C4-2B (cell line): ENCODE measurements around the gene IFITM1.

Experiments used
- H3K27ac ChIP-seq: fragments of 450-650 bp; 2 replicates; pipeline ENCODE4 v1.5.1; 2017
- ZFX ChIP-seq: fragments of 450-650 bp; IDR thresholded peaks from 2 replicates; pipeline ENCODE4 v1.6.1; 2017
- TF ChIP-seq, protein P1 (sequence below): fragments of 450-650 bp; conservative IDR thresholded peaks from 2 replicates; pipeline ENCODE4 v1.5.1; 2017; ENCODE audit warnings: mild to moderate bottlenecking

IFITM1 gene

DNA sequence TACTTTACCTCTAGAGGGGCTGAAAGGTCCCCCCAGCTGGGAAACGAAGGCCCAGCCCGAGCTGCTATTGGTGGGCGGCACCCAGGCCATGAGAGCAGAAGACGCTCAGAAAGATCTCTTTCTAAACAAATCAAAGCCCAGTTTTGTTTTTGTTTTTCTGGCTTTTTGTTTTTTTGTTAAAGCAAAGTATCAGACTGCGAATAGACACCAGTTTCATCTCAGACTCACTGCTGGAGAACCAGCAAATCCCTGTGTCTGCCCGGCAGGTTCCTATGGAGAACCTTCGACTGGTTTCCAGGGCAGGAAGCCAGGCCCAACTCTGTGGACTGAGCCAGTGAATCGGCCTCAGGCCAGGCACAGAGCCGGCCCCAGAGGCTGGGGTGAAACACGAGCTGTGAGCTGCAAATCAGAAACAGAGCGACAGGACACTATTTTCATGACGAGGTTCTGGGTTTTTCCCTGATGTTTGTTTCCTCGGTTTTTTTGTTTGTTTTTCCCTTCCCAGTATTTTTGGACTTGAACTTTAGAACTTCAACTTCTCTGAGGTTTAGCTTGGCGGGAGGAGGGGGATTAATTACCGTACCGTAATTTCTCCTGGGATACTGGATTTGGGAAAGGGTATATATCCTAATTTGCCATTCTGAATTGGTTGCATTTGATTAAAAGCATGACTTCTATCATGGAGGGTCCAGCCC, 39.5 kb downstream of the IFITM1 start:
- H3K27ac ChIP-seq = peak overlapping the region; percentile 2
- TF ChIP-seq ZFX = no peak

DNA sequence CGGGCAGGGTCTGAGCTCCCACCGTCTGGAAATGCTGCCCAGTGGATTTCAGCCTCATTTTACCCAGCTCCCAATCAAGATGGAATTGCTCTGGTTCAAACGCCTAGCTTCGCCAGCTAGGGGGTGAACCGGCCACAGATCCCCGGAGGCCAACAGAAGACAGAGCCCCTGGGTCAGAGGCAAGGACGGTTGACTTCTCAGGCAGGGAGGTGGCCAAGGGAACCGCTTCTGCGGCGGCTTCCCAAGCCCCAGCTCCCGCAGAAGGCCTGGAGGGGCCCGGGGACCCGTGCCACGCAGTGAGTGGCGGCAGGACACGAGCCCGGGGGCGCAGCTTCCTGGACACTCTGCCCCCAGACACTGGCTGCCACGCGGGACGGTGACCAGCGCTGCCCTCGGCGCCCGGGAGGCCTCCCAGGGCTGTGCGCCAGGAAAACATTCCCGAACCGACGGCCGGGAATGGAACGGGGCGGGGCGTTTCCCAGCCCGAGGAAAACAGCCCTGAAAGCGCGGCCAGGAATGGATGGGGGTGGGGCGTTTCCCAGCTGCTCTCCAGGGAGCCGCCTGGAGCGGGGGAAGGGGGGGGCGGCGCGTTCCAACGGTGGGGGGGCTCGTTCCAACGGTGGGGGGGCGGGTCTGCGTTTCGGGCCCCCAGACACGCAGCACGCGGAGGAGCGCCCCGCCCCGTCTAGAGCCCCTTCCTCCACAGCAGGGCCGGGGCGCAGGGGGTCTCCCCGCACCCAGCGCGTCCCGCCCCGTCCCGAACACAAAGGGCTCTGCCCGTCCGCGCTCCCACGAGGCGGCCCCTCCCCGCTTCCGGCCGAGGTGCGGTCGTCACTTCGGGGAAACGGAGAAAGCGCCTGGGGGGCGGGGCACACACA, 42.0 kb downstream of the IFITM1 start:
- H3K27ac ChIP-seq = peak overlapping the region; percentile 67
- TF ChIP-seq ZFX = no peak
- TF ChIP-seq, protein P1, sequence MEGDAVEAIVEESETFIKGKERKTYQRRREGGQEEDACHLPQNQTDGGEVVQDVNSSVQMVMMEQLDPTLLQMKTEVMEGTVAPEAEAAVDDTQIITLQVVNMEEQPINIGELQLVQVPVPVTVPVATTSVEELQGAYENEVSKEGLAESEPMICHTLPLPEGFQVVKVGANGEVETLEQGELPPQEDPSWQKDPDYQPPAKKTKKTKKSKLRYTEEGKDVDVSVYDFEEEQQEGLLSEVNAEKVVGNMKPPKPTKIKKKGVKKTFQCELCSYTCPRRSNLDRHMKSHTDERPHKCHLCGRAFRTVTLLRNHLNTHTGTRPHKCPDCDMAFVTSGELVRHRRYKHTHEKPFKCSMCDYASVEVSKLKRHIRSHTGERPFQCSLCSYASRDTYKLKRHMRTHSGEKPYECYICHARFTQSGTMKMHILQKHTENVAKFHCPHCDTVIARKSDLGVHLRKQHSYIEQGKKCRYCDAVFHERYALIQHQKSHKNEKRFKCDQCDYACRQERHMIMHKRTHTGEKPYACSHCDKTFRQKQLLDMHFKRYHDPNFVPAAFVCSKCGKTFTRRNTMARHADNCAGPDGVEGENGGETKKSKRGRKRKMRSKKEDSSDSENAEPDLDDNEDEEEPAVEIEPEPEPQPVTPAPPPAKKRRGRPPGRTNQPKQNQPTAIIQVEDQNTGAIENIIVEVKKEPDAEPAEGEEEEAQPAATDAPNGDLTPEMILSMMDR = no peak

DNA sequence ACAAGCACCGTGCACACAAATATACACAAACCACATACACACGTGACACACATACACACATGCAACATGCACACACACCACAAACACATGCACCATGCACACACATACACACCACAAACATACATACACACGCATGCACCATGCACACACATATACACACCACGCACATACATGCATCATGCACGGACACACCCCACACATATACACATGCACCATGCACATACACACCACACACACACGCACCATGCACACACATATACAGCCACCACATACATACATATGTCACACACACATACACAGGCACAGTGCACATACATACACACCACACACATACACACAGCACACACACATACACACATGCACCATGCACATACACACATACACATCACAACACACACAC, 42.8 kb downstream of the IFITM1 start:
- TF ChIP-seq, protein P1 = no peak
- TF ChIP-seq ZFX = no peak
- H3K27ac ChIP-seq = no peak overlapping the region

DNA sequence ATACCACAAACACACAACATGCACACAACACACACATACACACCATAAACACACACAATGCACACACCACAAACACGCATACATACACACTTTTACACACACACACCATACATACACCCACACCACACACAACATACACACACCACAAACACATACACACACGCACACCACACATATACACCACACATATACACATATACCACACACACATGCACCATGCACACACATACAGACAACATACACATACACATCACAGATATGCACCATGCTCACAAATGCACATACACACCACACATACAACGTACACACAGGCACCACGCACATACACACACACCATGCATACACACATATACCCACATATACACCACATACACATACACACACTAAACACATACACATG, 43.7 kb downstream of the IFITM1 start:
- TF ChIP-seq ZFX = no peak
- TF ChIP-seq, protein P1 = no peak
- no peak overlapping the region for H3K27ac ChIP-seq

DNA sequence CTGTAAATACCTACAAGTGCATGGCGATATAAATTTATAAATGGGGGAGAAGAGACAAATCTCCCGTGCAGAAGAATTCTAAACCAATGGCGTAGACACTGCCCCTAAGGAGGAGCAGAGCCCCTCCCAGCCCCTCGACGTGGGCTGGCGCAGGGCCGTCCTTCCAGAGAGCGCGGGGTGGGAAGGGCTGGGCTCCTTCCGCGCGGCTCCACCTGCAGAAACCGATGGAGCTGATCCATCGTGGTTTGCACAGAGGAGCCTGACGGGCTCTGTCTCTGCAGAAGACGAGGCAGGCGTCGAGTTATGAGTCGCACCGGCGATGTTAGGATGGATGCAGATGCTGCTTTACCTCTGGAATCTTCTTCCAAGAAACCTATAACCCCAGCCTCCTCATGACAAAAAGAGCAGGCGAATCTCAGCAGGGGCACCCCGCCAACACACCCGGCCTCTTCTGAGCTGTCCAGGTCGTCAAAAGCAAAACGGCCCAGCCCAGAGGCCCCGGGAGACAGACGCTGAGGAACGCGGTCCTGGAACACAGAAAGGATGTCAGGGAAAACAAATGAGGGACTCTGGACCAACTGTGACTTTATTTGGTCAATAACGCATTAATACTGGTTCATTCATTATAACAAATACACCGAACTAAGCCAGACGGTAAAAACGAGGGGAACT, 44.4 kb downstream of the IFITM1 start:
- no peak overlapping the region for H3K27ac ChIP-seq
- TF ChIP-seq ZFX = no peak
- TF ChIP-seq, protein P1 = no peak

DNA sequence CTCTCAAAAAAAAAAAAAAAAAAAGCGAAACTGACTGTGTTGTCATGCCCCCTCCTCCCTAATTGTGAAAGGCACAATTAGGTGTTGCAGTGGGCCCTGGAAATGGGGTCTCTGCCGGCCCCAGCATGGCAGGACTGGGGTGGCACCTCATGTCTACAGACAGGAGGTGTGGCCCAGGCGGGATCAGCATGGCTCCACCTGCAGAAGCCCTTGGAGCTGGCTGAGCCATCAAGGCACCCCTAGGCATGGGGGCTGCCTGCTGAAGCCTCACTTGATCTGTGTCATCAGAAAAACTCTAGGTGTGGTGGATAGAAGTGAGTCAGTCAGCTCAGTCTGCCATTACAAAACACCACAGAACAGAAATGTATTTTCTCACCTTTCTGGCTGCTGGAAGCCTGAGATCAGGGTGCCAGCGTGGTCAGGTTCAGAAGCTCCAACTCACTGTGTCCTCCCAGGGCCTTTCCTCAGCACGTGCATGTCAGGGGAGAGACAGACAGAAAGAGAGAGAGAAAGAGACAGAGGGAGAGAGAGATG, 45.4 kb downstream of the IFITM1 start:
- no peak for TF ChIP-seq ZFX
- TF ChIP-seq, protein P1 = no peak
- no peak overlapping the region for H3K27ac ChIP-seq

DNA sequence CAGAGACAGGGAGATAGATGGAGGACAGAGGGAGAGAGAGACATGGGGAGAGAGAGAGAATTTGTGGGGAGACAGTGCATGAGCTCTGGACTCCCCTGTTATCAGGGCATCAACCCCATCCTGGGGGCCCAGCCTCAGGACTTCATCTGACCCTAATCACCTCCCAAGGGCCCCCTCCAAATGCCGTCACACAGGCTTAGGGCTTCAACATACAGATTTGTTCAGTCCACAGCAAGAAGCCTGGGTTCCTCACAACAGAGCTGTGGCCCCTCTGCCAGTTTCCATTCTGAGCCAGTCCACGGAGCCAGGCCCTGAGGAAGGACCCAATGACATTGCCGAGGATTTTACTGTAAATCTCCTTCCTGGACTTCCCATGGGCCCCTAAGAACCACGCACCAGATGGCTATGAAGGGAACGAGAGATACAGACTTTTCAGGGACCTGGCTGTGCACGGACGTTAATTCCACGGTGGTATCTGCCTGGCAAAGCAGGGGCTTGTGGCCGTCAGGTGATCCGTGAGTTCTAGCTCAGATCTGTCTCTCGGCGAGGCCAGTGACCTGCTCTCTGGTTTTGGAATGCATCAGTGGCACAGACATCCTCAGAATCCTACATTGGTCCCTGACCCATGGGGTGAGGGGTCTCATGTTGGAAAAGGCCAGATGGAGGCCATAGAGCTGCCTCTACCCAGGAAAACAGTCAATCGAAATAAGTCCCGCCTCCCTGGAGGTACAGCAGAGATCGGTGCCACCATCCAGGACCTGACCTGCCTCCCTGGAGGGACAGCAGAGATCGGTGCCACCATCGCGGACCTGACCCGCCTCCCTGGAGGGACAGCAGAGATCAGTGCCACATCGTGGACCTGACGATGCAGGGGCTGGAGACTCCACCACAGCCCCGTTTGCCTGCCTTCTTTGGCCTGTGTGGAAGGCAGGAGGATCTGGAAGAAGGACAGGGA, 46.8 kb downstream of the IFITM1 start:
- no peak overlapping the region for H3K27ac ChIP-seq
- TF ChIP-seq, protein P1 = no peak
